NCI-H82 (cell line): ENCODE results near the gene DMRT1.
A peak's percentile ranks its signal among the peaks of the same experiment; 100 is the strongest.
"Not testable (repeated sequence)": the region's sequence is repeated elsewhere in the genome, so short reads cannot be mapped to it uniquely, and the experiment has no call there.

ENCODE experiments used
- DNase-seq: peaks from one replicate; lab custom pipeline; 2025; lab: John Stamatoyannopoulos, UW

DMRT1 gene

GRCh38 chr9:860706-861105 is 19.2 kb downstream of the DMRT1 start:
- no peak for DNase-seq

- DNase-seq: not testable (repeated sequence)
Measured at GRCh38 chr9:861525-861924, 20.0 kb downstream of the DMRT1 start.

DNA sequence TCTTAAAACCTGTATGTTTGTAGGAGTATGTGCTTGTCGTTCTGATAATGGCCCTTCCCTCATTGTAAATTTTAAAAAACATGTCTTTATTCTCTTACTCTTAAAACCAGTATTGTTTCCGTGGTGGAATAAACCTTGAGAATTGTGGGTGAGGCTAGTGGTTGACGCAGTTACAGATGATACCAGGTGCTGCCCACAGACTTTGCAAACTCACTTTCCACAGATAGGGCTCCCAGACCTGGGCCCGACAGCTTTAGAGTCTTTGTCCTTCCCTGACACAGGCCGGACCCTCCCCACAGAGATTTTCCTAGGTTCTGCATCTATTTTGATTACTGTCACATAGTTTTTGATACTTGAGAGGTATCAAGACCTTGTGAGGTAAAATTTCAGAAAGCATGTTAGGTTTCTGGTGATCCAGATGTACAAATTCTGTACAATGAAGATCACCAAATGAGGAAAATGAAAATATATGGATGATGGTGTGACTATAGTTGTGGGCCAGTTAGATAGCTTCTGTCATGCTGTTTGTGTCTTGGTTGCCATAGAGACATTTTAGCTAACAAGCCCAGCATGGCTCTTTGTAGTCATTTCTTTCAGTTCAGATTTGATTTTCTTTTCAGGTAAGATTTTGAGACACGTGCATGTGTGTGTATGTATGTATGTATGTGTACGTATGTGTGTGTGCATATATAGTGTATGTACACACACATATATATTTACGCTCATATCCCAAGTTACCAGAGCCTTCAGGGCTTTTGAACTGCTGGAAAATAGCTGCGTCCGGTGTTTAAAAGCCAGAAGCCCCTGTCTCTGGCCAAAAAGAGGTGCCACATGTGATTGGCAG is 33.8 kb downstream of the DMRT1 start:
- no peak for DNase-seq

- no peak for DNase-seq
Measured at GRCh38 chr9:876425-876824, 34.9 kb downstream of the DMRT1 start.

- no peak for DNase-seq
Measured at GRCh38 chr9:878239-878638, 36.7 kb downstream of the DMRT1 start.

DNA sequence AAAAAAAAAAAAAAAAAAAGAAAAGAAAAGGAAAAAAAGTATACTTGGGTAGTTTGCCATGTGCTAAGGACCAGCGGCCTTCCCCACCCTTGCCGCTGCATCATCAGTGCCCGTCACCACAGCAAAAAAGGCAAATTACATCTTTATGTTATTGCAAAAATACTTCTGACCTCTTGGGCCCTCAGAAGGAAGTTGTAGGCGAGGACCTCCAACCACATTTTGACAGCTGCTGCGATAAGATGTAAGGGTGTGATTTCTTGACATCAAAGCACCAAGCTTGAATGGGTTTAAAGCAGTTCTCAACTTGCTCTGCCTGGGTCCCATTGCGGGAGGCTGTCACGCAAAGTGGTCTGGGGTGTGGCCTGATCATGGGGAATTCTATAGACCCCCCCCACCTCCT is 39.2 kb downstream of the DMRT1 start:
- DNase-seq: no peak

DNA sequence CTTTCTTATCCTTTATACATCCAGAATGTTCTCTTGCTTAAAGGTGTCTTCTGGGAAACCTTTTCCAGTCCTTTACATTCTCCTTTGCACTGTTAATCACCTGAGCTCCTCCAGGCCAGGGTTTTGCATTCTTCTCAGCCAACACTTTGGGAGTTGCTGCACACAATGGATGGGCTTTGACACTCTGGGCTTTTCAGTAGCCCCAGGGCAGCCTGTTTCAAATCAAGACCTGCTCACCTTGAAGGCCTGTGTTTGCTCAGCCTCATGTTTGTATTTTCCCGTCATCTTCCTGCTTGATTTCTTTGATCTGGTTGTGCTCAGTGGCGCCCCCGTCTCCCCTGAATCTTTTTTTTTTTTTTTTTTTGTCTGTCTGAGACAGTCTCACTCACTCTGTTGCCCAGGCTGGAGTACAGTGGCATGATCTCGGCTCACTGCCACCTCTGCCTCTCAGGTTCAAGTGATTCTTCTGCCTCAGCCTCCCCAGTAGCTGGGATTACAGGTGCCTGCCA is 41.0 kb downstream of the DMRT1 start:
- DNase-seq: no peak

DNA sequence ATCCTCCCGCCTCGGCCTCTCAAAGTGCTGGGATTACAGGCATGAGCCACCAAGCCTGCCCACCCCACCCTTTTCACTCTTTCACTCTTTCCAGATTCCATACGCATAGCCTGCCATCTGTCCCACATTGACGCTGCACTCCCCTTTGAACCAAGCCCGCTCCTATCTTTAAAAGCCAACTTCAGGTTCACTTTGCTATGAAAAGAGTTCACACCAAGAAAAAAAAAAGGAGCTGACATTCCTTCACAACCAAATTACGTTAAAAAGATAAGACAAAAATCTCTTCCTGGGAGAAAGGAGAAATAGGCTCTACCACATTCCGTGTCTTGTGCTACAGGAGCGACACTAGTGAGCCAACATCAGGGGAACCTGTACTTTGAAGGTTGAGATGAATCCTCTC is 41.5 kb downstream of the DMRT1 start:
- no peak for DNase-seq

- DNase-seq: peak; percentile 87
Measured at GRCh38 chr9:886886-887285, 45.4 kb downstream of the DMRT1 start.

- no peak for DNase-seq
Measured at GRCh38 chr9:892123-892522, 50.6 kb downstream of the DMRT1 start.

- no peak for DNase-seq
Measured at GRCh38 chr9:893115-893514, 51.6 kb downstream of the DMRT1 start.

- peak; percentile 67 for DNase-seq
Measured at GRCh38 chr9:893843-894420, 52.4 kb downstream of the DMRT1 start.

DNA sequence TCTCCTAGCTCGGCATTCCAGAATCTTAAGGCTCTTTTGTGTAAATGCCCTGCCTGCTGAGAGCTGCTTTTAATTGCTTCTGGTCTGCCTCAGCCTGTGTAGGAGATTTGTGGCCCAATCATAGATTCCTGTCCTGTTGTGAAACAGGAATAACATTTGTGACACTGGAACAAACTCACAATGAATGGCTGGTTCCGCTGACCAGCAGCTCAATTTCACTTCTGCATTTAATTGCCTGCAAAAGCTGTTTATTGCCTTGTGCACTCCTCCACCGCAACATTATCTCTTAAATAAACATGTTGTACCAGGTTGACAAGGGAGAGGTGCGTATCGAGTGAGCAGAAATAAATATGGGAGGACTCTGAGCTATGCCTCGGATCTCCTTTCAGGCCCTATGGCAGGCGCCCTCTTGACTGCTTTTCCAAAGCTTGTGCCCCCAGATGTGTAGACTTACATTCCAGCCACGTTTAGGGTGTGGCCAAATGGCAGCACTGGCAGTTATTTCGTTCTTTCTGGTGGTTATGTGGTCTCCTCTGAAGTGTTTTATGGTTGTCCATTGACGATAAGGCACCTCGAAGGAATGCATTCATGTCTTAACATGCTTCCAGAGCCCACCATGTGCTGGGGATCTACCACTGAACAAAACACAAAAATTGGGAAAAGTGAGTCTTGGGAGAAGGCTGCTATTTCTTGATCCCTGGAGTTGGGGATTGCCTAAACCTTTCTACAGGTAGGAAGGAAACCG is 58.1 kb downstream of the DMRT1 start:
- no peak for DNase-seq

GRCh38 chr9:903886-904285 is 62.4 kb downstream of the DMRT1 start:
- DNase-seq: peak; percentile 42

DNA sequence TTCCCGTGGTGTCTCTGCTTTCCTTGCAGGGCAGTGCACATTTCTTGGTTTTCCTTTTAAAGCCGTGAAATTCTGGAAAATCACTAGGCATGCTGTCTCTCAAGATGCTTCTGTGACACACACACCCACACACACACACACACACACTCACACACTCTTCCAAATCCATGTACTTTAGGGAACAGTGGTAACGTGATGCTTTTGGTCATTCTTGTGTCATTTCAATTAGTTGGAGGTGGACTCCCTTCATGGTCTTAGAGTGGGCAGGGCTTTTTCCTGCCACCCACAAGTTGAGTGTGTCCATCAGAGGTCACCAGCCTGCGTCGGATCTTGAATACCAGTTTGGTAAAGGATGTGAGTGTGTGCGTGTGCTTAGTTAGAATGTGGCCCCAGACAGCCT is 64.4 kb downstream of the DMRT1 start:
- DNase-seq: no peak

- no peak for DNase-seq
Measured at GRCh38 chr9:908536-909205, 67.2 kb downstream of the DMRT1 start.

DNA sequence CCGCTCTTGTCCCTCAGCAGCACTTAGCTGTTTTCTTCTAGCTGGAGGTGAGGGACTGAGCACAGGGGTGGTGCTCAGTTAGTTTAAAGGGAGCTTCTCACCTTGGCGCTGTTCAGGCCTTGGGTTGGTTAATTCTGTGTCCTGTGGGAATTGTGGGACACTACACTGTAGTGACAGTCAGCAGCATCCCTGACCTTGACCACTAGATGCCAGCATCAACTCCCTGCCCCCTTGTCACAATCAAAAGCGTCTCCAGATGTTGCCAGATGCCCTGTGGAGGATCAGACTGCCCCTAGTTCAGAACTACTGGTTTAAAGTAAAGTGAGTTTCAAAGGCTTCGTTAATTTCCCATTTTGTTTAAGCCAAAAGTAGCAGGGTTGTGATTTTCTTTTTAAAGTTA is 69.5 kb downstream of the DMRT1 start:
- DNase-seq: peak; percentile 40

- DNase-seq: no peak
Measured at GRCh38 chr9:912776-913175, 71.3 kb downstream of the DMRT1 start.

DNA sequence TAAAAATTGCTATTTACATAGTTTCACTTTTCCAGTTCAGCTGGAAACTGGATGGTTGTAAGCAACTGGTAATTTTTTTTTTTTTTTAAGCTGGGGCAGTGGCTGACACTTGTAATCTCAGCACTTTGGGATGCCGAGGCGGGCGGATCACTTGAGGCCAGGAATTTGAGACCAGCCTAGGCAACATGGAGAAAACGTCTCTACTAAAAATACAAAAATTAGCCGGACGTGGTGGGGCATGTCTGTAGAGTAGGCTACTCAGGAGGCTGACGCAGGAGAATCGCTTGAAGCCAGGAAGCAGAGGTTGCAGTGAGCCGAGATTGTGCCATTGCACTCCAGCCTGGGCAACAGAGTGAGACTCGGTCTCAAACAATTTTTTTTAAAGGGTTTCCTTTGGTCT is 72.0 kb downstream of the DMRT1 start:
- DNase-seq: not testable (repeated sequence)

DNA sequence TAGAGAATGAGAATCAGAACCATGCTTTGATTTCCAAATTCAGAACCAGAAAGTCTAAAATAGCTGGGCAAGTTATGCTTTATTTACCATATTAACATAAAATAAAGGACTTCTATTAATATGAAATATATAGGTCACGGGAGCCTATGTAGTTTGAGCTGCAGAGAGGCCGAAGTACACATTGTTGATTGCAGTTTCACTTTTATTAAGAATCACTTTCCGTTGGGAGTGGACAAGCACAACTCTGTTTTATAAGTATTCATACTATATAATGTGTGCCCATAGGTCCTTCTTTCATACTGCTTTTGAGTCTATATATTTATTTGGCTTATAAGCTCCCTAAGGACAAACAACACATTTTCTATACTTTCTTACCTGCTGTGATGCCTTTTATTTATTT is 76.2 kb downstream of the DMRT1 start:
- no peak for DNase-seq

DNA sequence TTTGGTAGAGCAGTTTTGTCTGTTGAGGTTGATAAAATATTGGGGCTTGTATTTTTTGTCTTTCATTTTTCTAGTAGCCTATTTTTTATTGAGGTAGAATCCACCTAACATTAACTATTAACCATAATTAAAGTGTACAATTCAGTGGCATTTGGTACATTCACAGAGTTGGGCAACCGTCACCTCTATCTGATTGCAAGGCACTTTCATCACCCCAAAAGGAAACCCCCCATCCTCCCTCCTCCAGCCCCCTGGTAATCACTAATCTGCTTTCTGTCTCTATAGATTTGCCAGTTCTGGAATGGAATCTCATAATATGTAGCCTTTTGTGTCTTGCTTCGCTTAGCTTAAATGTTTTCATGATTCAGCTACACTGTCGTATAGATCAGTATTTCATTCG is 79.4 kb downstream of the DMRT1 start:
- DNase-seq: no peak

DNA sequence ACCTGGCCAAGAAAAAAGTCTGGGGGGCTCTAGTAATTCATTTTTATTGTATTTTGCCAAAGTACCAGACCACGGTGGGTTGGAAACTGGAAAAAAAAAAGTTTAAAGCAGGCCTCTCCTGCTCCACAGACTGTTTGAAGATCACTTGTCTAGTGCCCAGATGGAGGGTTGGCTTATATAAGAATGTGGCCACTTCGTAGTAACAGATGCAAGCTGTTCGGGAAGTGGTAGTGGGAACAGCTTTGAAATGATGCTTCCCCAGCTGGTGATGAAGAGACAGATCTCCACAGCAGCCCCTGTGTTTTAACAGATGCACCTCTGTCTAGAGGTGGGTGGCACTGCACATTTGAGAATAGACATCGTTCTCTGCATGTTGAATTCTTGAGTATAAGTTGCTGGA is 80.7 kb downstream of the DMRT1 start:
- DNase-seq: peak; percentile 21
